SK-N-SH treated with all-trans-retinoic acid at 6 μM for 48 hours (cell line): ENCODE results near the gene WDR18.

Source experiments
- ATAC-seq: fragments of 200-7000 bp; cut with Tn5 transposase; 3 replicates; pipeline ENCODE4 v1.9.1; 2020; ENCODE audit warnings: mild to moderate bottlenecking, moderate library complexity
- ARNTL ChIP-seq: fragments of 450-650 bp; formaldehyde crosslinking; IDR thresholded peaks from 2 replicates; pipeline ENCODE4 v1.5.0; 2020; ENCODE audit warnings: low read depth, mild to moderate bottlenecking, moderate library complexity, borderline replicate concordance
- CSDC2 ChIP-seq: fragments of 250-450 bp; sonication (Bioruptor Pico); IDR thresholded peaks from 2 replicates; pipeline ENCODE4 v1.5.0; 2020; ENCODE audit warnings: mild to moderate bottlenecking, moderate library complexity
- ESRRG ChIP-seq: fragments of 250-450 bp; sonication (Bioruptor Pico); IDR thresholded peaks from 2 replicates; pipeline ENCODE4 v1.6.1; 2021; ENCODE audit warnings: mild to moderate bottlenecking
- GLIS3 ChIP-seq: fragments of 250-450 bp; sonication (Bioruptor Pico); IDR thresholded peaks from 2 replicates; pipeline ENCODE4 v1.5.0; 2020; ENCODE audit warnings: mild to moderate bottlenecking, moderate library complexity
- ISL1 ChIP-seq: fragments of 250-450 bp; sonication (Bioruptor Pico); IDR thresholded peaks from 2 replicates; pipeline ENCODE4 v2.1.2; 2022; ENCODE audit warnings: mild to moderate bottlenecking, moderate library complexity
- OSR1 ChIP-seq: fragments of 250-450 bp; sonication (Bioruptor Pico); IDR thresholded peaks from 2 replicates; pipeline ENCODE4 v1.8.0; 2022; ENCODE audit warnings: moderate library complexity, mild to moderate bottlenecking, inconsistent platforms
- PATZ1 ChIP-seq: fragments of 250-450 bp; sonication (Bioruptor Pico); IDR thresholded peaks from 2 replicates; pipeline ENCODE4 v1.8.0; 2020; ENCODE audit warnings: mild to moderate bottlenecking, moderate library complexity, borderline replicate concordance
- POU6F1 ChIP-seq: fragments of 250-450 bp; sonication (Bioruptor Pico); IDR thresholded peaks from 2 replicates; pipeline ENCODE4 v1.8.0; 2021; ENCODE audit warnings: low read depth, mild to moderate bottlenecking, moderate library complexity, borderline replicate concordance
- PPARA ChIP-seq: fragments of 250-450 bp; sonication (Bioruptor Pico); IDR thresholded peaks from 2 replicates; pipeline ENCODE4 v1.5.0; 2020; ENCODE audit warnings: mild to moderate bottlenecking, borderline replicate concordance
- RARB ChIP-seq: fragments of 250-450 bp; sonication (Bioruptor Pico); IDR thresholded peaks from 2 replicates; pipeline ENCODE4 v1.8.0; 2021; ENCODE audit warnings: mild to moderate bottlenecking, moderate library complexity
- TCF4 ChIP-seq: fragments of 250-450 bp; sonication (Bioruptor Pico); IDR thresholded peaks from 2 replicates; pipeline ENCODE4 v1.8.0; 2021; ENCODE audit warnings: mild to moderate bottlenecking, moderate library complexity, borderline replicate concordance
- TOX ChIP-seq: fragments of 250-450 bp; sonication (Bioruptor Pico); IDR thresholded peaks from 2 replicates; pipeline ENCODE4 v1.8.0; 2021; ENCODE audit warnings: mild to moderate bottlenecking, moderate library complexity, borderline replicate concordance
- ZC3H10 ChIP-seq: fragments of 250-450 bp; sonication (Bioruptor Pico); IDR thresholded peaks from 2 replicates; pipeline ENCODE4 v1.5.1; 2021; ENCODE audit warnings: mild to moderate bottlenecking, moderate library complexity
- ZFP3 ChIP-seq: fragments of 250-450 bp; sonication (Bioruptor Pico); IDR thresholded peaks from 2 replicates; pipeline ENCODE4 v1.5.0; 2020; ENCODE audit warnings: mild to moderate bottlenecking, moderate library complexity
- ZFP30 ChIP-seq: fragments of 450-650 bp; formaldehyde crosslinking; IDR thresholded peaks from 2 replicates; pipeline ENCODE4 v1.5.0; 2022; ENCODE audit warnings: mild to moderate bottlenecking, moderate library complexity
- ZNF565 ChIP-seq: fragments of 450-650 bp; formaldehyde crosslinking; conservative IDR thresholded peaks from 2 replicates; pipeline ENCODE4 v1.5.0; 2020; ENCODE audit warnings: low read depth, mild to moderate bottlenecking, moderate library complexity
- ZNF70 ChIP-seq: fragments of 450-650 bp; formaldehyde crosslinking; IDR thresholded peaks from 2 replicates; pipeline ENCODE4 v1.5.0; 2020; ENCODE audit warnings: mild to moderate bottlenecking, moderate library complexity
- TF ChIP-seq, protein P1 (sequence below): fragments of 250-450 bp; sonication (Bioruptor Pico); IDR thresholded peaks from 2 replicates; pipeline ENCODE4 v1.5.1; 2021; ENCODE audit warnings: mild to moderate bottlenecking, moderate library complexity
- TF ChIP-seq, protein P2 (sequence below): fragments of 250-450 bp; sonication (Bioruptor Pico); IDR thresholded peaks from 2 replicates; pipeline ENCODE4 v1.5.0; 2020; ENCODE audit warnings: mild to moderate bottlenecking, moderate library complexity

WDR18 gene

GRCh38 chr19:1000591-1001537, 16.7 kb downstream of the WDR18 start:
- TF ChIP-seq ISL1 (CRISPR knock-in tag) (no peak), OSR1 (CRISPR knock-in tag) (no peak), ZNF565 (CRISPR knock-in tag) (no peak), GLIS3 (CRISPR knock-in tag) (no peak), RARB (CRISPR knock-in tag) (no peak)
- TF ChIP-seq, protein P1, sequence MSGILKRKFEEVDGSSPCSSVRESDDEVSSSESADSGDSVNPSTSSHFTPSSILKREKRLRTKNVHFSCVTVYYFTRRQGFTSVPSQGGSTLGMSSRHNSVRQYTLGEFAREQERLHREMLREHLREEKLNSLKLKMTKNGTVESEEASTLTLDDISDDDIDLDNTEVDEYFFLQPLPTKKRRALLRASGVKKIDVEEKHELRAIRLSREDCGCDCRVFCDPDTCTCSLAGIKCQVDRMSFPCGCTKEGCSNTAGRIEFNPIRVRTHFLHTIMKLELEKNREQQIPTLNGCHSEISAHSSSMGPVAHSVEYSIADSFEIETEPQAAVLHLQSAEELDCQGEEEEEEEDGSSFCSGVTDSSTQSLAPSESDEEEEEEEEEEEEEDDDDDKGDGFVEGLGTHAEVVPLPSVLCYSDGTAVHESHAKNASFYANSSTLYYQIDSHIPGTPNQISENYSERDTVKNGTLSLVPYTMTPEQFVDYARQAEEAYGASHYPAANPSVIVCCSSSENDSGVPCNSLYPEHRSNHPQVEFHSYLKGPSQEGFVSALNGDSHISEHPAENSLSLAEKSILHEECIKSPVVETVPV (CRISPR knock-in tag), result no peak
- ATAC-seq, result no peak

- TF ChIP-seq ZNF70 (peak; percentile 56), OSR1 (CRISPR knock-in tag) (no peak)
- ATAC-seq, result peak; percentile 73
Measured at GRCh38 chr19:1001538-1002166, 17.5 kb downstream of the WDR18 start.

- ATAC-seq, result no peak
- TF ChIP-seq GLIS3 (CRISPR knock-in tag) (no peak), ESRRG (CRISPR knock-in tag) (no peak), ZC3H10 (CRISPR knock-in tag) (no peak), ZFP3 (peak; percentile 98), ARNTL (CRISPR knock-in tag) (no peak)
Measured at GRCh38 chr19:1002600-1002999, 18.5 kb downstream of the WDR18 start.

- no peak for ATAC-seq
- no peak for TF ChIP-seq ARNTL (CRISPR knock-in tag)
- TF ChIP-seq, protein P2, sequence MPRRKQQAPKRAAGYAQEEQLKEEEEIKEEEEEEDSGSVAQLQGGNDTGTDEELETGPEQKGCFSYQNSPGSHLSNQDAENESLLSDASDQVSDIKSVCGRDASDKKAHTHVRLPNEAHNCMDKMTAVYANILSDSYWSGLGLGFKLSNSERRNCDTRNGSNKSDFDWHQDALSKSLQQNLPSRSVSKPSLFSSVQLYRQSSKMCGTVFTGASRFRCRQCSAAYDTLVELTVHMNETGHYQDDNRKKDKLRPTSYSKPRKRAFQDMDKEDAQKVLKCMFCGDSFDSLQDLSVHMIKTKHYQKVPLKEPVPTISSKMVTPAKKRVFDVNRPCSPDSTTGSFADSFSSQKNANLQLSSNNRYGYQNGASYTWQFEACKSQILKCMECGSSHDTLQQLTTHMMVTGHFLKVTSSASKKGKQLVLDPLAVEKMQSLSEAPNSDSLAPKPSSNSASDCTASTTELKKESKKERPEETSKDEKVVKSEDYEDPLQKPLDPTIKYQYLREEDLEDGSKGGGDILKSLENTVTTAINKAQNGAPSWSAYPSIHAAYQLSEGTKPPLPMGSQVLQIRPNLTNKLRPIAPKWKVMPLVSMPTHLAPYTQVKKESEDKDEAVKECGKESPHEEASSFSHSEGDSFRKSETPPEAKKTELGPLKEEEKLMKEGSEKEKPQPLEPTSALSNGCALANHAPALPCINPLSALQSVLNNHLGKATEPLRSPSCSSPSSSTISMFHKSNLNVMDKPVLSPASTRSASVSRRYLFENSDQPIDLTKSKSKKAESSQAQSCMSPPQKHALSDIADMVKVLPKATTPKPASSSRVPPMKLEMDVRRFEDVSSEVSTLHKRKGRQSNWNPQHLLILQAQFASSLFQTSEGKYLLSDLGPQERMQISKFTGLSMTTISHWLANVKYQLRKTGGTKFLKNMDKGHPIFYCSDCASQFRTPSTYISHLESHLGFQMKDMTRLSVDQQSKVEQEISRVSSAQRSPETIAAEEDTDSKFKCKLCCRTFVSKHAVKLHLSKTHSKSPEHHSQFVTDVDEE, result no peak
- TF ChIP-seq TCF4 (CRISPR knock-in tag), result no peak
- no peak for TF ChIP-seq ZNF565 (CRISPR knock-in tag)
- no peak for TF ChIP-seq PATZ1
- TF ChIP-seq ZFP30 (CRISPR knock-in tag), result no peak
- no peak for TF ChIP-seq TOX (CRISPR knock-in tag)
- no peak for TF ChIP-seq OSR1 (CRISPR knock-in tag)
- TF ChIP-seq ESRRG (CRISPR knock-in tag), result no peak
- no peak for TF ChIP-seq GLIS3 (CRISPR knock-in tag)
- no peak for TF ChIP-seq ZC3H10 (CRISPR knock-in tag)
- TF ChIP-seq, all 23 proteins: peak for 0
Measured at GRCh38 chr19:1003283-1003682, 19.1 kb downstream of the WDR18 start.

DNA sequence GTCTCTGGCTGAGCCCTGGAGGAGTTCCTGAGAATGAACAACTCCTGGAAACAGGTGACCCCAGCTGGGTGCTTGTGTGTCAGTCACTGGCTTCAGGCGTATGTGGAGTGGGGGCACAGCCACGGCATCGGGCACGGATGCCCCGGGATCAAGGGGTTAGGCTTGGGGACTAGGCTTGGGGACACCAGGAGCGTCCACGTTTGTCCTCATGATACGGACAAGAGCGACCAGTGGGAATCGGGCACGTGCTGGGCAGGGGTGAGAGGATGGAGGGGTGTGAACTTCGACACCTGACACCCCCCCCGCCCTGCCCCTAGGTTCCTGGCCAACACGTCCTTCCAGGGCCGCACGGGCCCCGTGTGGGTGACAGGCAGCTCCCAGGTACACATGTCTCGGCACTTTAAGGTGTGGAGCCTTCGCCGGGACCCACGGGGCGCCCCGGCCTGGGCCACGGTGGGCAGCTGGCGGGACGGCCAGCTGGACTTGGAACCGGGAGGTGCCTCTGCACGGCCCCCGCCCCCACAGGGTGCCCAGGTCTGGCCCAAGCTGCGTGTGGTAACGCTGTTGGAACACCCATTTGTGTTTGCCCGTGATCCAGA, 20.2 kb downstream of the WDR18 start:
- no peak for TF ChIP-seq TCF4 (CRISPR knock-in tag)
- TF ChIP-seq ZNF565 (CRISPR knock-in tag), result no peak
- no peak for TF ChIP-seq ZNF70
- TF ChIP-seq CSDC2 (CRISPR knock-in tag), result no peak
- TF ChIP-seq PPARA, result no peak
- TF ChIP-seq POU6F1 (CRISPR knock-in tag), result no peak
- TF ChIP-seq ISL1 (CRISPR knock-in tag), result no peak
- ATAC-seq, result no peak
